ENCODE results near the gene KRTAP1-1. TPM values are rescaled to one million over a fixed set of nuclear protein-coding genes. Genes with fewer than 3 reads are reported as not detected.

The KRTAP1-1 gene
- total and polyA plus RNA-seq, 2 donors (not counting 1 experiment from before 2014, with no cell fraction given): 0.64 TPM; not detected in 1

GRCh38 chr17:41019415-41019814, 21.8 kb downstream of the KRTAP1-1 start:
- Histone ChIP-seq H3K9ac (ENCODE audit: insufficient read depth, low read length) (no peak overlapping the region), H3K27ac (ENCODE audit: insufficient read depth, low read length) (no peak overlapping the region), H3K27me3 (ENCODE audit: control insufficient read depth, insufficient read depth, low read length) (no peaks in the 10 kb centered on the region), H3K9me3 (ENCODE audit: control insufficient read depth, insufficient read depth, low read depth, low read length) (no peaks in the 10 kb centered on the region), H3K4me2 (ENCODE audit: extremely low read depth, insufficient read depth, low read length) (no peak overlapping the region), H3K4me3 (replicated peaks in 1 of 4; ENCODE audit: control extremely low read depth in 1 of 4, insufficient read depth in 1 of 4, low read depth in 3 of 4, low read length in 4 of 4) (no peak overlapping the region), H2AFZ (ENCODE audit: low read length) (no peak overlapping the region), H3K36me3 (ENCODE audit: control insufficient read depth, insufficient read depth, low read length) (no peaks in the 10 kb centered on the region), H3K79me2 (ENCODE audit: control insufficient read depth, insufficient read depth, low read length) (no peaks in the 10 kb centered on the region), H4K20me1 (ENCODE audit: control insufficient read depth, extremely low read depth, insufficient read depth, low read length) (no peaks in the 10 kb centered on the region), H3K4me1 (ENCODE audit: control insufficient read depth, extremely low read depth, insufficient read depth, low read length) (no peaks in the 10 kb centered on the region)
- TF ChIP-seq EZH2 (IDR thresholded peaks at IDR 0.05; ENCODE audit: low read length, missing control alignments) (no peak), CTCF (conservative IDR thresholded peaks at IDR 0.05 in 1 of 2, IDR thresholded peaks at IDR 0.05 in 1 of 2; ENCODE audit: low read depth in 1 of 2, low read length in 2 of 2) (no peak)
- no peak for DNase-seq (ENCODE audit: low read depth in 2 of 2)

GRCh38 chr17:41018541-41018940, 22.7 kb downstream of the KRTAP1-1 start:
- H3K27ac ChIP-seq (ENCODE audit: insufficient read depth, low read length): no peak overlapping the region

GRCh38 chr17:41016578-41017215, 24.6 kb downstream of the KRTAP1-1 start:
- H4K20me1 ChIP-seq (ENCODE audit: control insufficient read depth, extremely low read depth, insufficient read depth, low read length): no peaks in the 10 kb centered on the region

More at GRCh38 chr17:41018541-41018940, 22.7 kb downstream of the KRTAP1-1 start:
- DNase-seq (ENCODE audit: low read depth in 2 of 2): no peak
- Histone ChIP-seq H3K79me2 (ENCODE audit: control insufficient read depth, insufficient read depth, low read length) (no peaks in the 10 kb centered on the region), H3K27me3 (ENCODE audit: control insufficient read depth, insufficient read depth, low read length) (no peaks in the 10 kb centered on the region), H3K4me2 (ENCODE audit: extremely low read depth, insufficient read depth, low read length) (no peak overlapping the region), H2AFZ (ENCODE audit: low read length) (no peak overlapping the region), H3K9me3 (ENCODE audit: control insufficient read depth, insufficient read depth, low read depth, low read length) (no peaks in the 10 kb centered on the region), H4K20me1 (ENCODE audit: control insufficient read depth, extremely low read depth, insufficient read depth, low read length) (no peaks in the 10 kb centered on the region), H3K4me3 (replicated peaks in 1 of 4; ENCODE audit: control extremely low read depth in 1 of 4, insufficient read depth in 1 of 4, low read depth in 3 of 4, low read length in 4 of 4) (no peak overlapping the region), H3K9ac (ENCODE audit: insufficient read depth, low read length) (no peak overlapping the region), H3K4me1 (ENCODE audit: control insufficient read depth, extremely low read depth, insufficient read depth, low read length) (no peaks in the 10 kb centered on the region), H3K36me3 (ENCODE audit: control insufficient read depth, insufficient read depth, low read length) (no peaks in the 10 kb centered on the region)
- TF ChIP-seq EZH2 (IDR thresholded peaks at IDR 0.05; ENCODE audit: low read length, missing control alignments) (no peak), CTCF (conservative IDR thresholded peaks at IDR 0.05 in 1 of 2, IDR thresholded peaks at IDR 0.05 in 1 of 2; ENCODE audit: low read depth in 1 of 2, low read length in 2 of 2) (no peak)

More at GRCh38 chr17:41016578-41017215, 24.6 kb downstream of the KRTAP1-1 start:
- Histone ChIP-seq H3K4me1 (ENCODE audit: control insufficient read depth, extremely low read depth, insufficient read depth, low read length) (peaks cover 2% of the 10 kb centered on the region), H3K36me3 (ENCODE audit: control insufficient read depth, insufficient read depth, low read length) (no peaks in the 10 kb centered on the region), H3K4me2 (ENCODE audit: extremely low read depth, insufficient read depth, low read length) (no peak overlapping the region), H3K27ac (ENCODE audit: insufficient read depth, low read length) (no peak overlapping the region), H3K79me2 (ENCODE audit: control insufficient read depth, insufficient read depth, low read length) (no peaks in the 10 kb centered on the region), H3K27me3 (ENCODE audit: control insufficient read depth, insufficient read depth, low read length) (no peaks in the 10 kb centered on the region), H3K4me3 (replicated peaks in 1 of 4; ENCODE audit: control extremely low read depth in 1 of 4, insufficient read depth in 1 of 4, low read depth in 3 of 4, low read length in 4 of 4) (no peak overlapping the region), H2AFZ (ENCODE audit: low read length) (no peak overlapping the region), H3K9ac (ENCODE audit: insufficient read depth, low read length) (no peak overlapping the region), H3K9me3 (ENCODE audit: control insufficient read depth, insufficient read depth, low read depth, low read length) (no peaks in the 10 kb centered on the region)
- no peak for DNase-seq (ENCODE audit: low read depth in 2 of 2)
- no peak for TF ChIP-seq EZH2 (IDR thresholded peaks at IDR 0.05; ENCODE audit: low read length, missing control alignments)
- TF ChIP-seq CTCF (conservative IDR thresholded peaks at IDR 0.05 in 1 of 2, IDR thresholded peaks at IDR 0.05 in 1 of 2; ENCODE audit: low read depth in 1 of 2, low read length in 2 of 2): no peak
